IMR-90 (cell line): ENCODE measurements around the gene SDCCAG8.

Experiments used
- MAZ ChIP-seq: IDR thresholded peaks from 2 replicates; pipeline ENCODE4 v1.6.1; 2012; ENCODE audit warnings: low read depth, mild to moderate bottlenecking, low read length, improper control_type of control experiment, moderate library complexity, borderline replicate concordance
- MXI1 ChIP-seq: IDR thresholded peaks from 2 replicates; pipeline ENCODE4 v1.6.1; 2012; ENCODE audit warnings: low read depth, mild to moderate bottlenecking, low read length, moderate library complexity, borderline replicate concordance
- POLR2A ChIP-seq: IDR thresholded peaks from 2 replicates; pipeline ENCODE4 v1.6.1; 2012; ENCODE audit warnings: mild to moderate bottlenecking, low read depth, low read length
- RAD21 ChIP-seq: IDR thresholded peaks from 2 replicates; pipeline ENCODE4 v1.6.1; 2012; ENCODE audit warnings: low read length, improper control_type of control experiment
- RFX5 ChIP-seq: IDR thresholded peaks from 2 replicates; pipeline ENCODE4 v1.8.0; 2012; ENCODE audit warnings: low read depth, mild to moderate bottlenecking, low read length, moderate library complexity
- TF ChIP-seq, protein P1 (sequence below): conservative IDR thresholded peaks from 2 replicates; pipeline ENCODE4 v1.5.1; 2012; ENCODE audit warnings: mild to moderate bottlenecking, low read depth, low read length, improper control_type of control experiment
- TF ChIP-seq, protein P2 (sequence below): fragments of 150-350 bp; IDR thresholded peaks from 2 replicates; pipeline ENCODE4 v1.6.1; 2017; ENCODE audit warnings: mild to moderate bottlenecking, antibody characterized with exemption, low read length, low read depth
- TF ChIP-seq, protein P3 (sequence below): fragments of 150-350 bp; IDR thresholded peaks from 2 replicates; pipeline ENCODE4 v1.6.1; 2016; ENCODE audit warnings: low read depth, mild to moderate bottlenecking, low read length, moderate library complexity, borderline replicate concordance

DNA sequence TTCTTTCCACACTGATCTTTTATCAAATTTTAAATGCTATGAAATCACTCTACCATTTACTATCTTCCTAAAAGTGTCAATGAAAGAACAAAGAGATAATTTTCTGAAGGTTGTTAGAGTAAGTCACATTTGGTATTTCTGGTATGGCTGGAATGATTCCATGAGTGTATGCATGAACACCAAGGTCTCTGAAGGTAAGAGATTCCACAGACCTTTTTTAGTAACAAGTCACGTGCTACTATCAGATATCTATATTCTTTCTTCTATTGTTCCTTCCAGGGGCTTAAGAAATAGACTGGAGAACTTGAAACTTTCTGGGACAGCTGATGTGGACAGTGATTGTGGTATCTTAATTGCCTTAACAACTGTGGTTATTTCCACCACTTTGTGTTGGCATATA is 265.0 kb downstream of the SDCCAG8 start:
- TF ChIP-seq, protein P1, sequence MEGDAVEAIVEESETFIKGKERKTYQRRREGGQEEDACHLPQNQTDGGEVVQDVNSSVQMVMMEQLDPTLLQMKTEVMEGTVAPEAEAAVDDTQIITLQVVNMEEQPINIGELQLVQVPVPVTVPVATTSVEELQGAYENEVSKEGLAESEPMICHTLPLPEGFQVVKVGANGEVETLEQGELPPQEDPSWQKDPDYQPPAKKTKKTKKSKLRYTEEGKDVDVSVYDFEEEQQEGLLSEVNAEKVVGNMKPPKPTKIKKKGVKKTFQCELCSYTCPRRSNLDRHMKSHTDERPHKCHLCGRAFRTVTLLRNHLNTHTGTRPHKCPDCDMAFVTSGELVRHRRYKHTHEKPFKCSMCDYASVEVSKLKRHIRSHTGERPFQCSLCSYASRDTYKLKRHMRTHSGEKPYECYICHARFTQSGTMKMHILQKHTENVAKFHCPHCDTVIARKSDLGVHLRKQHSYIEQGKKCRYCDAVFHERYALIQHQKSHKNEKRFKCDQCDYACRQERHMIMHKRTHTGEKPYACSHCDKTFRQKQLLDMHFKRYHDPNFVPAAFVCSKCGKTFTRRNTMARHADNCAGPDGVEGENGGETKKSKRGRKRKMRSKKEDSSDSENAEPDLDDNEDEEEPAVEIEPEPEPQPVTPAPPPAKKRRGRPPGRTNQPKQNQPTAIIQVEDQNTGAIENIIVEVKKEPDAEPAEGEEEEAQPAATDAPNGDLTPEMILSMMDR: no peak
- TF ChIP-seq, protein P2, sequence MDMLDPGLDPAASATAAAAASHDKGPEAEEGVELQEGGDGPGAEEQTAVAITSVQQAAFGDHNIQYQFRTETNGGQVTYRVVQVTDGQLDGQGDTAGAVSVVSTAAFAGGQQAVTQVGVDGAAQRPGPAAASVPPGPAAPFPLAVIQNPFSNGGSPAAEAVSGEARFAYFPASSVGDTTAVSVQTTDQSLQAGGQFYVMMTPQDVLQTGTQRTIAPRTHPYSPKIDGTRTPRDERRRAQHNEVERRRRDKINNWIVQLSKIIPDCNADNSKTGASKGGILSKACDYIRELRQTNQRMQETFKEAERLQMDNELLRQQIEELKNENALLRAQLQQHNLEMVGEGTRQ: no peak
- no peak for TF ChIP-seq POLR2A
- TF ChIP-seq RAD21: no peak
- TF ChIP-seq RFX5: no peak
- TF ChIP-seq, protein P3, sequence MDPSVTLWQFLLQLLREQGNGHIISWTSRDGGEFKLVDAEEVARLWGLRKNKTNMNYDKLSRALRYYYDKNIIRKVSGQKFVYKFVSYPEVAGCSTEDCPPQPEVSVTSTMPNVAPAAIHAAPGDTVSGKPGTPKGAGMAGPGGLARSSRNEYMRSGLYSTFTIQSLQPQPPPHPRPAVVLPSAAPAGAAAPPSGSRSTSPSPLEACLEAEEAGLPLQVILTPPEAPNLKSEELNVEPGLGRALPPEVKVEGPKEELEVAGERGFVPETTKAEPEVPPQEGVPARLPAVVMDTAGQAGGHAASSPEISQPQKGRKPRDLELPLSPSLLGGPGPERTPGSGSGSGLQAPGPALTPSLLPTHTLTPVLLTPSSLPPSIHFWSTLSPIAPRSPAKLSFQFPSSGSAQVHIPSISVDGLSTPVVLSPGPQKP: no peak
- TF ChIP-seq MXI1: no peak
- TF ChIP-seq MAZ: no peak
